ENCODE results near the gene PLEKHG1. TPM values are rescaled to one million over a fixed set of nuclear protein-coding genes. Genes with fewer than 3 reads are reported as not detected.

Gene PLEKHG1
- polyA plus RNA-seq, 1 donor (not counting 4 experiments of a cell fraction or from before 2014, with no cell fraction given) = 3.8 TPM

DNA sequence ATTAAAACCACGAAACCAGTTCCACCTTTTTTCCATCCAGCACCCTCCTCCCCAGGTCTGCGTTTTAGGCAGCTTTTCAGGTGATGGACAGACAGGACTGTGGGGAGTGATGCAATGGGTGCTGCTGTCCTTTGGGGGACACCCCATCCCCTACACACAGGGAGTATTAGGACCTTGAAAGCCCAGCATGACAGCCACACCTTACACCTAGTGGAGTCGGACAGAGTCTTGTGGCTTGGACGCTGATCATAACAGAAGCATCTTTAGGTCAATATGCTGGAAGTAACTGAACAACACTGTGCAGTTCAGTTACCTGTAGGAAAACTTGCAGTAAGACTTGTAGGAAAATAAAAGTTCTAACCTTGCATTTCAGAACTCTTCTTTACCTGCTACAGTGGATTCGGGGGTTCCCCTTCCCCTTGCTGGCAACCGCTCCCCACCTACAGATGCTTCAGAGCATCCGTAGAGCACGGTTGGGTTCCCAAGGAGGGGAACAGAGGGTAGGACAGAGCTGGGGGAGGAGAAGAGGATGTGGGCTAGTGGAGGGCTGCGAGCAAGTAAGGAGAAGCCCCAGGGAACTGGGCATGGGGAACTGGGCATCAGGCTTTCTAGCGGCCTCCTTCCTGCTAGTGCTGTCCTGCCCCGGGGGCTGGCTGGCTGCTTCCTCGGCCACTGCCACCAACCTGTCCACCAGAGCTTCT lies 31.7 kb downstream of the PLEKHG1 start:
- H3K27me3 ChIP-seq (ENCODE audit: control insufficient read depth, extremely low read depth, insufficient read depth, low read length) = no peaks in the 10 kb centered on the region
- no peaks in the 10 kb centered on the region for H3K9me3 ChIP-seq (ENCODE audit: control insufficient read depth, low read depth, low read length)
- no peaks in the 10 kb centered on the region for H3K79me2 ChIP-seq (ENCODE audit: control insufficient read depth, insufficient read depth, low read length)
- dilution Hi-C loops (cut with MboI; ENCODE audit: extremely low pct_ligation_motif_present, low sequenced_read_pairs) = no loop called here
- H3K4me3 ChIP-seq (ENCODE audit: control insufficient read depth in 2 of 3, extremely low read depth in 1 of 3, insufficient read depth in 2 of 3, low read depth in 1 of 3, low read length in 3 of 3) = no peak overlapping the region
- H3K36me3 ChIP-seq (ENCODE audit: control insufficient read depth in 2 of 2, extremely low read depth in 1 of 2, insufficient read depth in 2 of 2, low read length in 2 of 2) = no peaks in the 10 kb centered on the region
- no peak overlapping the region for H3K4me2 ChIP-seq (ENCODE audit: control insufficient read depth, extremely low read depth, insufficient read depth, low read depth, low read length)
- DNase-seq (ENCODE audit: low read depth, low spot score) = no peak
- H3K4me1 ChIP-seq (ENCODE audit: control insufficient read depth, extremely low read depth, insufficient read depth, low read length) = no peaks in the 10 kb centered on the region
- FAIRE-seq = no peak
- H3K9ac ChIP-seq (ENCODE audit: control insufficient read depth, extremely low read depth, insufficient read depth, low read length) = no peak overlapping the region
- TF ChIP-seq, protein P1, sequence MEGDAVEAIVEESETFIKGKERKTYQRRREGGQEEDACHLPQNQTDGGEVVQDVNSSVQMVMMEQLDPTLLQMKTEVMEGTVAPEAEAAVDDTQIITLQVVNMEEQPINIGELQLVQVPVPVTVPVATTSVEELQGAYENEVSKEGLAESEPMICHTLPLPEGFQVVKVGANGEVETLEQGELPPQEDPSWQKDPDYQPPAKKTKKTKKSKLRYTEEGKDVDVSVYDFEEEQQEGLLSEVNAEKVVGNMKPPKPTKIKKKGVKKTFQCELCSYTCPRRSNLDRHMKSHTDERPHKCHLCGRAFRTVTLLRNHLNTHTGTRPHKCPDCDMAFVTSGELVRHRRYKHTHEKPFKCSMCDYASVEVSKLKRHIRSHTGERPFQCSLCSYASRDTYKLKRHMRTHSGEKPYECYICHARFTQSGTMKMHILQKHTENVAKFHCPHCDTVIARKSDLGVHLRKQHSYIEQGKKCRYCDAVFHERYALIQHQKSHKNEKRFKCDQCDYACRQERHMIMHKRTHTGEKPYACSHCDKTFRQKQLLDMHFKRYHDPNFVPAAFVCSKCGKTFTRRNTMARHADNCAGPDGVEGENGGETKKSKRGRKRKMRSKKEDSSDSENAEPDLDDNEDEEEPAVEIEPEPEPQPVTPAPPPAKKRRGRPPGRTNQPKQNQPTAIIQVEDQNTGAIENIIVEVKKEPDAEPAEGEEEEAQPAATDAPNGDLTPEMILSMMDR (optimal IDR thresholded peaks at IDR 0.05 in 1 of 3, IDR thresholded peaks at IDR 0.05 in 1 of 3, conservative IDR thresholded peaks at IDR 0.05 in 1 of 3; ENCODE audit: extremely low read depth in 1 of 3, insufficient read depth in 2 of 3, low read length in 3 of 3) = no peak
- no peak for TF ChIP-seq EZH2 (IDR thresholded peaks at IDR 0.05; ENCODE audit: low read length)
- H2AFZ ChIP-seq (ENCODE audit: control insufficient read depth, low read length) = no peak overlapping the region
- no peak overlapping the region for H3K27ac ChIP-seq (ENCODE audit: control insufficient read depth, insufficient read depth, low read length)
- H4K20me1 ChIP-seq (ENCODE audit: control insufficient read depth, extremely low read depth, insufficient read depth, low read length) = no peaks in the 10 kb centered on the region
- H3K9me1 ChIP-seq (ENCODE audit: control insufficient read depth, extremely low read depth, insufficient read depth, low read length) = no peaks in the 10 kb centered on the region

DNA sequence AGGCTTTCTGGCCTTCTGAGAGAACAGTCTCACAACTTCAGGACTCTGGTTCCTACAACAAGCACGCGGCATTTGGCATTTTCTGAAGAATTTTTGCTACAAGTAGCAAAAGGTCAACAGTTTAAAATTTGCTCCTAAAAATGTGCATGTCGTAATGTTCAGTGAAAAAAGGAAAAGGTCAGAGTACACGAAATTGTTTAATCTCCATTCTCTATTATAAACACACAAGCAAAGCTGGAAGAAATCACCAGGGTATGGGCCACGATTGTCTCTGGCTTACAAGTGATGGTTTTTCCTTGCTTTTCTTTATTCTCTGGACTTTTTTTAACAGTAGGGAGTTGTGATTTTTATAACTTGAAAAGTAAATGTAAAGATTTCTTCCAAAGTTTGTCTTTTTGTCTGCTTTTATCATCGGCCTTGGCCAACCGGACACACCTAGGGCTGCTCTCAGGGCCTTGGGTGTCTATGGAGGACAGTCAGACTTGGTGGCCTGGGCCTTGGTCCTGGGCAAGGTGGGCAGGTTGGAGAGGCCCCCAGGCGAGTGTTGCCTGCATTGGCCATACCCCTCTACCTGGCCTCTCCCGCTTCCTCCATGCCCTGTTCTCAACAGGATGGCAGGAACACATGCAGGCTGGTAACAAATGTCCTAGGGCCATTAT lies 32.4 kb downstream of the PLEKHG1 start:
- Histone ChIP-seq H3K9me1 (ENCODE audit: control insufficient read depth, extremely low read depth, insufficient read depth, low read length) (no peaks in the 10 kb centered on the region), H3K4me3 (ENCODE audit: control insufficient read depth in 2 of 3, extremely low read depth in 1 of 3, insufficient read depth in 2 of 3, low read depth in 1 of 3, low read length in 3 of 3) (no peak overlapping the region), H3K79me2 (ENCODE audit: control insufficient read depth, insufficient read depth, low read length) (no peaks in the 10 kb centered on the region), H3K36me3 (ENCODE audit: control insufficient read depth in 2 of 2, extremely low read depth in 1 of 2, insufficient read depth in 2 of 2, low read length in 2 of 2) (no peaks in the 10 kb centered on the region), H4K20me1 (ENCODE audit: control insufficient read depth, extremely low read depth, insufficient read depth, low read length) (no peaks in the 10 kb centered on the region), H3K4me2 (ENCODE audit: control insufficient read depth, extremely low read depth, insufficient read depth, low read depth, low read length) (no peak overlapping the region), H3K4me1 (ENCODE audit: control insufficient read depth, extremely low read depth, insufficient read depth, low read length) (no peaks in the 10 kb centered on the region), H2AFZ (ENCODE audit: control insufficient read depth, low read length) (no peak overlapping the region), H3K9me3 (ENCODE audit: control insufficient read depth, low read depth, low read length) (no peaks in the 10 kb centered on the region), H3K27me3 (ENCODE audit: control insufficient read depth, extremely low read depth, insufficient read depth, low read length) (no peaks in the 10 kb centered on the region), H3K27ac (ENCODE audit: control insufficient read depth, insufficient read depth, low read length) (no peak overlapping the region), H3K9ac (ENCODE audit: control insufficient read depth, extremely low read depth, insufficient read depth, low read length) (no peak overlapping the region)
- TF ChIP-seq EZH2 (IDR thresholded peaks at IDR 0.05; ENCODE audit: low read length) = no peak
- TF ChIP-seq, protein P1 (optimal IDR thresholded peaks at IDR 0.05 in 1 of 3, IDR thresholded peaks at IDR 0.05 in 1 of 3, conservative IDR thresholded peaks at IDR 0.05 in 1 of 3; ENCODE audit: extremely low read depth in 1 of 3, insufficient read depth in 2 of 3, low read length in 3 of 3) = no peak
- DNase-seq (ENCODE audit: low read depth, low spot score) (no peak), FAIRE-seq (no peak)
- dilution Hi-C loops (cut with MboI; ENCODE audit: extremely low pct_ligation_motif_present, low sequenced_read_pairs) = no loop called here

Data from keratinocyte (primary cell).